AG09319 (cell line): Measurements from ENCODE around the gene TTC21A.

ENCODE experiments used
- DNase-seq: peaks from one replicate; pipeline ENCODE4 v3.0.0-alpha.2; 2010; ENCODE audit warnings: low read depth; ENCODE audit errors: extremely low read depth
- CTCF ChIP-seq: IDR thresholded peaks from 2 replicates; pipeline ENCODE4 v1.5.1; 2011; ENCODE audit warnings: low read depth, mild to moderate bottlenecking, inconsistent platforms, low read length, moderate library complexity

TTC21A gene

GRCh38 chr3:39184968-39185285, 77.4 kb downstream of the TTC21A start:
- no peak for TF ChIP-seq CTCF
- no peak for DNase-seq

DNA sequence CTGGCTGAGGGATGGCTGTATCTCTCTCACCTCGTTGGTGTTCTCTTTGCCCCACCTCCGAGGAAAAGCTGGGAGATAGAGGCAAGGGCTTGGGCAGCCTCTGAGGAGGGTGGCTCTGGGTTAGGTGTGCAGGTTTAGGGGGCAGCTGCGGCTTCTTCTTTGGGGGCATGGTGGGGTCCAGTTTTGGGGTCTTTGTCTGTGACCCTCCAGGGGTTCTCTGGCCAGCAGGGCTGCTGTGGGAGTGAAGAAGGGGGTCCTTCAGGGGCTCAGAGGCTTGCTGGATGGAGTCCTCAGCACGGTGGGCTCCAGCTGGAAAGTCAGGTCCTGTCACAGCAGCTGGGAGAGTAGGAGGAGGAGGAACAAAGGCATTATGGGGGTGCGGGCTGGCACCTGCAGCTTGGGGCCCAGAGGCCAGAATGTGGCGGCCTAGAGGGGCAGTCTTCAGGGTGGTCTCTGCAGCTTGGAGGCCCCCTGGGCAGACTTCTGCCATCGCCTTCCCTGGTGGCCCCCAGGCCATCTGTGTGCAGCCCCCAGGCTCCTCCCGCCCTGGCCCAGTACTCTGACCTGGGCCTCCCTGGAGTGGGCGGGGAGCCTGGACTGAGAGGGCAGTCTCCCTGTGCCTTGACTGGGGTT, 78.0 kb downstream of the TTC21A start:
- DNase-seq: no peak
- TF ChIP-seq CTCF: no peak

DNA sequence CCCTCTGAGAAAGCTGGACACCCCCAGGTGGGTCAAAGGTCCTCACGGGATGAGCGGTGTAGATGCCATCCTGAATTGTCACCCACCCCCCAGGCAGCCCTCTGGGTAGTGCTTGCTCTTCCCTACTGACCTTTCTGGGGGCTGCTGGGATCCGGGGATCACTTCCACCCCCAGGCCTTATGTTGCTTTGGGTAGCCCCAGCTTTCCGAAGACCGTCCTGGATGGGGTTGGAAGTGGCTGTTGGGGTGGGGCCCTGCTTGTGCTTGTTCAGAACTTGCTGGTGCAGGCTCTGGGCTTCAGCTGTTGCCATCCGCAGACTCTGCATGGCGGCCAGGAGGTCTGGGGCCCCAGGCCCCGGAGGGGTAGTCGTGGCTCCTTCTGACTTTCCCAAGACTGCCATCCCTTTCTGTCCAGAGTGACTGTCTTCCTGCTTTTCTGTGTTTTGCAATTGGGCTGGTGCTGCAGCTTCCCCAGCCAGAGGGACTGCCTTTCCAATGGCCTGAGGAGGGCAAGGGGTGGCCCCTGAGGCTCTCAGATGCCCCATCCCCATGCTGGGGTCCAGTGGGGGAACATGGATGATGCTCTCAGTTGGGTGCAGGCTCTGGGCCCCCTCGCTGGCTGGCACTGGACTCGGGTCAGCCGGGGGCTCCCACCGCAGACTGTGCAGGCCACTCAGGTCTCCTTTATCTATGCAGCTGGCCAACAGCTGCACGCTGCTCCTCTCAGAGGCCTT, 78.6 kb downstream of the TTC21A start:
- no peak for DNase-seq
- no peak for TF ChIP-seq CTCF

GRCh38 chr3:39186692-39187151, 79.2 kb downstream of the TTC21A start:
- no peak for TF ChIP-seq CTCF
- no peak for DNase-seq

DNA sequence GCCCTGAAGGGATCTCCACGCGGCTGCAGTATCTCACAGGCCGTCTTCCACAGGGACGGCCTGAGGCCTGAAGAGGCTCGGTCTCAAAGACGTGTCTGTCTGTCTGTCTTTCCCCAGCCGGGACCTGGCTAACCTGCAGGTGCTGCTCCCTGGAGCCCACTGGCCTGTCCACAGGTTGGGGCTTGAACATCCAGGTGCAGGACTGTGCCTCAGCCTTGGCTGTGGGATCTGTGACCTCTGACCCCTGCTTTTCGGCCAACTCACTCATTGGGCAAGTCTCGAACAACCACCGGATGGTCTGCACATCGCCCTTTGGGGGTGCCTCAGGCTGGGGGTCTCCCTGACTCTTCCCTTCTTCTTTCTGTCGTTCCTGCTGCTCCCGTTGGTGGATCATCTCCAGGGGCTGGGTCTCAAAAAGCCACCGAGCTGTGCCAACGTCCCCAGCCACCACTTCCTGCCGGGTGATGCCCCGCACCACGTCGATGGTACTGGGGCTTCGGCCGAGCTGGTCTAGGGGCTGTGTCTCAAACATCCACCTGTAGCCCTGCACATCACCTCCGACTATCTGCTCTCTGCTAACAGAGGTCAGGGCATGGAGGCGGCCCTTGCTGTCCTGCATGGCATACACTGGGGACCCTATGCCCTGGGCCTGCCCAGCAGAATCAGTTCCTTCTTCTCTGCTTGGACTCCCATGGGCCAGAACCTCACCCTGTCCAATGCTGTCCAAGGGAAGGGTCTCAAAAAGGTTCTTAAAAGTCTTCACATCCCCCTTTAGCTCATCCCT, 80.1 kb downstream of the TTC21A start:
- TF ChIP-seq CTCF: no peak

More for the DNA sequence above, 80.1 kb downstream of the TTC21A start:
- DNase-seq: no peak
